Mesenchymal stem cell (in vitro differentiated cells and primary cell): Measurements from ENCODE around the gene RASAL2.

ENCODE experiments used
- DNase-seq: peaks from one replicate; pipeline ENCODE4 v3.0.0-alpha.2; 2013
- H2AFZ ChIP-seq: one replicate; pipeline ENCODE4 v1.6.1; 2013; ENCODE audit warnings: low read depth, mild to moderate bottlenecking, control low read depth, inconsistent platforms, low read length, moderate library complexity
- H2AK5ac ChIP-seq: 2 replicates; pipeline ENCODE4 v1.6.1; 2013; ENCODE audit warnings: low read length, moderate library complexity, mild to moderate bottlenecking, inconsistent platforms; ENCODE audit not compliant: severe bottlenecking
- H2BK120ac ChIP-seq: one replicate; pipeline ENCODE4 v1.6.1; 2013; ENCODE audit warnings: low read depth, mild to moderate bottlenecking, inconsistent platforms, low read length, moderate library complexity
- H2BK12ac ChIP-seq, 2 experiments: one replicate each; pipeline ENCODE4 v1.6.1; 2013; ENCODE audit warnings: inconsistent platforms in 2 of 2, low read length in 2 of 2, mild to moderate bottlenecking in 2 of 2, moderate library complexity in 2 of 2, control low read depth in 1 of 2
- H2BK15ac ChIP-seq: one replicate; pipeline ENCODE4 v1.6.1; 2013; ENCODE audit warnings: mild to moderate bottlenecking, low read depth, inconsistent platforms; ENCODE audit not compliant: poor library complexity, severe bottlenecking
- H2BK5ac ChIP-seq: 2 replicates; pipeline ENCODE4 v1.6.1; 2013; ENCODE audit warnings: low read depth, mild to moderate bottlenecking, low read length, control low read depth, inconsistent platforms; ENCODE audit not compliant: poor library complexity, severe bottlenecking
- H3K14ac ChIP-seq, 2 experiments: one replicate each; pipeline ENCODE4 v1.6.1; 2013; ENCODE audit warnings: inconsistent platforms in 2 of 2, low read length in 2 of 2, control low read depth in 1 of 2, mild to moderate bottlenecking in 1 of 2, moderate library complexity in 1 of 2
- H3K18ac ChIP-seq, 2 experiments: one replicate each; pipeline ENCODE4 v1.6.1; 2013; ENCODE audit warnings: inconsistent platforms in 2 of 2, low read length in 2 of 2, control low read depth in 1 of 2, low read depth in 1 of 2, mild to moderate bottlenecking in 1 of 2
- H3K23ac ChIP-seq, 2 experiments: one replicate each; pipeline ENCODE4 v1.6.1; 2013; ENCODE audit warnings: inconsistent platforms in 2 of 2, low read length in 2 of 2, mild to moderate bottlenecking in 2 of 2, moderate library complexity in 2 of 2, control low read depth in 1 of 2
- H3K27ac ChIP-seq: 2 replicates; pipeline ENCODE4 v1.5.1; 2013; ENCODE audit warnings: mild to moderate bottlenecking, moderate library complexity, low read length, control low read depth, inconsistent platforms; ENCODE audit not compliant: poor library complexity, severe bottlenecking
- H3K27me3 ChIP-seq, 2 experiments: 2 replicates each; pipeline versions ENCODE4 v1.6.1 to v1.7.0; 2013; ENCODE audit warnings: low read length in 2 of 2, mild to moderate bottlenecking in 2 of 2, moderate library complexity in 2 of 2, control low read depth in 1 of 2, inconsistent platforms in 1 of 2; ENCODE audit not compliant: control insufficient read depth in 1 of 2, insufficient read depth in 1 of 2
- H3K36me3 ChIP-seq, 2 experiments: 2 replicates each; pipeline versions ENCODE4 v1.6.1 to v1.7.0; 2013; ENCODE audit warnings: low read length in 2 of 2, control low read depth in 1 of 2, inconsistent platforms in 1 of 2, low read depth in 1 of 2, mild to moderate bottlenecking in 1 of 2; ENCODE audit not compliant: insufficient read depth in 2 of 2, control insufficient read depth in 1 of 2
- H3K4ac ChIP-seq, 2 experiments: one replicate each; pipeline ENCODE4 v1.6.1; 2013; ENCODE audit warnings: inconsistent platforms in 2 of 2, low read length in 2 of 2, mild to moderate bottlenecking in 2 of 2, moderate library complexity in 2 of 2, control low read depth in 1 of 2, low read depth in 1 of 2
- H3K4me1 ChIP-seq: 2 replicates; pipeline ENCODE4 v1.6.1; 2013; ENCODE audit warnings: low read depth, low read length, control low read depth; ENCODE audit not compliant: control insufficient read depth, insufficient read depth
- H3K4me2 ChIP-seq: 2 replicates; pipeline ENCODE4 v1.6.1; 2013; ENCODE audit warnings: low read length, mild to moderate bottlenecking, inconsistent platforms; ENCODE audit not compliant: poor library complexity, severe bottlenecking
- H3K4me3 ChIP-seq, 2 experiments: 2 replicates each; pipeline versions ENCODE4 v1.5.1 to v1.7.0; 2013; ENCODE audit warnings: low read length in 2 of 2, mild to moderate bottlenecking in 2 of 2, control low read depth in 1 of 2, low read depth in 1 of 2; ENCODE audit not compliant: insufficient read depth in 1 of 2
- H3K79me1 ChIP-seq: replicated peaks from 2 replicates; pipeline ENCODE4 v1.6.1; 2013; ENCODE audit warnings: mild to moderate bottlenecking, control low read depth, low read length, inconsistent platforms; ENCODE audit not compliant: poor library complexity, severe bottlenecking
- H3K9ac ChIP-seq: 2 replicates; pipeline ENCODE4 v1.7.0; 2013; ENCODE audit warnings: mild to moderate bottlenecking, low read length, moderate library complexity
- H3K9me3 ChIP-seq: 2 replicates; pipeline ENCODE4 v1.7.0; 2013; ENCODE audit warnings: mild to moderate bottlenecking, low read length; ENCODE audit not compliant: control insufficient read depth
- H4K8ac ChIP-seq: one replicate; pipeline ENCODE4 v1.6.1; 2013; ENCODE audit warnings: inconsistent platforms, mild to moderate bottlenecking, low read length, moderate library complexity
- H4K91ac ChIP-seq: one replicate; pipeline ENCODE4 v1.6.1; 2013; ENCODE audit warnings: mild to moderate bottlenecking, low read length, inconsistent platforms
- WGBS: methylation state at CpG from one replicate; pipeline ENCODE4 v1.1.7; 2013; ENCODE audit warnings: mixed read lengths; 5-methylcytosine and 5-hydroxymethylcytosine counted together

RASAL2 gene

DNA sequence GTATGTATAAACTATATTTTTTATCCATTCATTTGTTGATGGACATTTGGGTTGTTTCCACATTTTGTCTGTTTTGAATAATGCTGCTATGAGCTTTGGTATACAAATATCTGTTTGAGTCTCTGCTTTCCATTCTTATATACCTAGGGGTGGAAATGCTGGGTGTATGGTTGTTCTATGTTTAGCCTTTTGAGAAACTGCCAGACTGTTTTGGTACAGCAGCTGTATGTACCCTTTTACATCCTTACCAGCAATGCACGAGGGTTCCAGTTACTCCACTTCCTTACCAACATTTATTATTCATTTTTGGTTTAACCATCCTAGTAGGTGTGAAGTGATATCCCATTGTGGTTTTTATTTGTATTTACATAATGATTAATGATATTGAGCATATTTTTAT, 13.9 kb downstream of the RASAL2 start:
- H3K79me1 ChIP-seq: peaks cover 5% of the 10 kb centered on the region
- H3K23ac ChIP-seq: no peak overlapping the region
- no peak overlapping the region for H2BK15ac ChIP-seq
- no peak overlapping the region for H3K9ac ChIP-seq
- no peak overlapping the region for H4K8ac ChIP-seq
- no peak overlapping the region for H3K4me2 ChIP-seq
- no peak overlapping the region for H3K18ac ChIP-seq
- no peak overlapping the region for H2AFZ ChIP-seq
- no peak overlapping the region for H3K4me3 ChIP-seq
- no peak for DNase-seq
- no peak overlapping the region for H2BK5ac ChIP-seq
- no CpG with 5 or more reads among the region's 1 CpG for WGBS
- no peaks in the 10 kb centered on the region for H3K9me3 ChIP-seq
- no peak overlapping the region for H3K4ac ChIP-seq
- H2BK12ac ChIP-seq: no peak overlapping the region
- no peak overlapping the region for H2AK5ac ChIP-seq
- no peaks in the 10 kb centered on the region for H3K27me3 ChIP-seq
- no peak overlapping the region for H4K91ac ChIP-seq
- no peaks in the 10 kb centered on the region for H3K36me3 ChIP-seq
- no peak overlapping the region for H3K14ac ChIP-seq
- no peak overlapping the region for H2BK120ac ChIP-seq
- no peak overlapping the region for H3K27ac ChIP-seq
- H3K4me1 ChIP-seq: peaks cover 3% of the 10 kb centered on the region

DNA sequence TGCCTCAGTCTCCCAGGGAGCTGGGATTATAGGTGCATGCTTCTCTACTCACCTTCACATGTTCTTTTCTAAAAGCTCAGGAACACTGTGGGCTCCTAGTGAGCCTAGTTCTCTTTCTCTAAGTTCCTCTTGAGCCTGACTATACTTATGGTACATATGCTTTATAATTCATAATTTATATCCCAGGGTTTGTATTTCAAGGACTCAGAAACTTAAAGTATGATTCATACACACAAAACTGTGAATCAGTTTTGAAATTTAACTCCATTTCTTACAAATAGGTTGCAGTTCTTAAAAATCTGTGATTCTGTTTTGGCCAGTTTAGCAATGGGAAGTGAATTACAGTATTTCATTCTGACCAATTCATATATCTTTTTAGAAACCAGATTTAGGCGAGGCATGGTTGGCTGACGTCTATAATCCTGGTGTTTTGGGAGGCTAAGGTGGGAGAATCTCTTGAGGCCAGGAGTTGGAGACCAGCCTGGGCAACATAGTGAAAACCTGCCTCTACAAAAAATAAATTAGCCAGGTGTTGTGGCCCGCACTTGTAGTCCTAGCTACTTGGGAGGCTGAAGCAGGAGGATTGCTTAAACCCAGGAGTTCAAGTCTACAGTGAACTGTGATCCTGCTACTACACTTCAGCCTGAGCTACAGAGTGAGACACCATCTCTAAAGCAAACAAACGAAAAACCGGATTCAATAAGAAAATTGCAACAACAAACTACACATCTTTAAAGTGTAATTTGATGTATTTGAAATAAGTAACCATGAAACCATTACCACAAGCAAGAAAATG, 15.6 kb downstream of the RASAL2 start:
- peaks cover 7% of the 10 kb centered on the region for H3K79me1 ChIP-seq
- no peak overlapping the region for H3K4ac ChIP-seq
- no peaks in the 10 kb centered on the region for H3K27me3 ChIP-seq
- no peak overlapping the region for H4K8ac ChIP-seq
- no peak overlapping the region for H2AK5ac ChIP-seq
- no peak overlapping the region for H3K23ac ChIP-seq
- 90% methylated on average over 3 of the region's 5 CpGs for WGBS
- no peak overlapping the region for H2BK120ac ChIP-seq
- no peak overlapping the region for H2BK12ac ChIP-seq
- no peak overlapping the region for H3K4me2 ChIP-seq
- peaks cover 3% of the 10 kb centered on the region for H3K4me1 ChIP-seq
- H3K36me3 ChIP-seq: no peaks in the 10 kb centered on the region
- H2AFZ ChIP-seq: no peak overlapping the region
- H2BK5ac ChIP-seq: no peak overlapping the region
- no peaks in the 10 kb centered on the region for H3K9me3 ChIP-seq
- no peak overlapping the region for H3K4me3 ChIP-seq
- H3K27ac ChIP-seq: no peak overlapping the region
- H4K91ac ChIP-seq: no peak overlapping the region
- no peak overlapping the region for H3K14ac ChIP-seq
- H3K18ac ChIP-seq: no peak overlapping the region
- no peak for DNase-seq
- H3K9ac ChIP-seq: peak overlapping the region; percentile 32
- no peak overlapping the region for H2BK15ac ChIP-seq

DNA sequence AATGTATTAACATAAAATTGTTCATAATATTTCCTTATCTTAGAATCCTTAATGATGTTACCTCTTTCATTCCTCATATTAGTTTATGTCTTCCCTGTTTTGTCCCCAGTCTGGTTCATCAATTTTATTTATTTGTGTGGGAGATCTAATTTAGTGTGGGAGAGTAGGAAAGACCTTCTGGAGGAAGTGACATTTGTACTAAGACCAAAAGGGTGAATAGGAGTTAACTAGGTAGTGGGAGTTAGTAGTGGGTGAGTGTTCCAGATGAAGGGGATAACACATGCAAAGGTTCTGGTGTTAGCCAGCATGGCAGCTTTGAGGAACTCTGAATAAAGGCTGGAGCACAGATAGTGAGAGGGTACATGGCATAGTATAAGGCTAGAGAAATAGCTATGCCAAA, 21.4 kb downstream of the RASAL2 start:
- no peak overlapping the region for H3K4me2 ChIP-seq
- H3K14ac ChIP-seq: no peak overlapping the region
- no peak overlapping the region for H3K27ac ChIP-seq
- no peaks in the 10 kb centered on the region for H3K36me3 ChIP-seq
- H2BK120ac ChIP-seq: no peak overlapping the region
- H3K23ac ChIP-seq: no peak overlapping the region
- no peaks in the 10 kb centered on the region for H3K9me3 ChIP-seq
- no peaks in the 10 kb centered on the region for H3K27me3 ChIP-seq
- H3K79me1 ChIP-seq: peaks cover 14% of the 10 kb centered on the region
- peak overlapping the region; percentile 28 for H4K8ac ChIP-seq
- H2AK5ac ChIP-seq: no peak overlapping the region
- no peak overlapping the region for H3K4ac ChIP-seq
- H3K9ac ChIP-seq: no peak overlapping the region
- no peak overlapping the region for H2BK5ac ChIP-seq
- H3K18ac ChIP-seq: no peak overlapping the region
- no peaks in the 10 kb centered on the region for H3K4me1 ChIP-seq
- H4K91ac ChIP-seq: no peak overlapping the region
- no peak overlapping the region for H3K4me3 ChIP-seq
- H2BK15ac ChIP-seq: no peak overlapping the region
- H2BK12ac ChIP-seq: no peak overlapping the region
- H2AFZ ChIP-seq: no peak overlapping the region
- DNase-seq: no peak

DNA sequence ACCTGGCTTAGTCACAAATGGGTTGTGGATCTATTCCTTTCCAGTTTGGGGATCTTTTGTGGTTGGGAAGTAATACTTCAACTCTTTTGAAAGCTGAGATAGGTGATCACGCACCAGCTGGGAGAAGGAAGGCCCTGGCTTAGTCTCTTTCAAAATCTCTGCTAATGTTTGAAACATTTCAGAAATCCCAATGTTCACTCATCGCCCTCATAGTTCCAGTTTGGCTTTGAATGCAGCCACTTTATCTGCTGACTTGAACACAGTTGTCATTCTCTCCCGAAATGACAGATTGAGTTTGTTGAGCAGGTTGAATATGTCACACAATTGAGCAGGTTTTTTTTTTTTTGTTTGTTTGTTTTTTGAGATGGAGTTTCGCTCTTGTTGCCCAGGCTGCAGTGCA, 24.6 kb downstream of the RASAL2 start:
- no peak overlapping the region for H2BK5ac ChIP-seq
- H3K4me2 ChIP-seq: no peak overlapping the region
- H3K79me1 ChIP-seq: peaks cover 16% of the 10 kb centered on the region
- no peak overlapping the region for H3K18ac ChIP-seq
- no peak overlapping the region for H3K4me3 ChIP-seq
- no peaks in the 10 kb centered on the region for H3K27me3 ChIP-seq
- H2AK5ac ChIP-seq: no peak overlapping the region
- no peak overlapping the region for H2BK15ac ChIP-seq
- no peak overlapping the region for H3K23ac ChIP-seq
- 90% methylated on average over 4 of the region's 4 CpGs for WGBS
- no peak overlapping the region for H3K27ac ChIP-seq
- no peak overlapping the region for H4K8ac ChIP-seq
- no peak overlapping the region for H2BK12ac ChIP-seq
- no peak overlapping the region for H2BK120ac ChIP-seq
- H3K9ac ChIP-seq: no peak overlapping the region
- H3K4me1 ChIP-seq: no peaks in the 10 kb centered on the region
- no peaks in the 10 kb centered on the region for H3K9me3 ChIP-seq
- no peak overlapping the region for H3K4ac ChIP-seq
- H4K91ac ChIP-seq: no peak overlapping the region
- no peak overlapping the region for H2AFZ ChIP-seq
- H3K36me3 ChIP-seq: peaks cover 0 to 3% of the 10 kb centered on the region in 2 experiments
- no peak for DNase-seq
- H3K14ac ChIP-seq: no peak overlapping the region
